Sigmoid colon (tissue), 4 donors: ENCODE results near the gene SGCD.

Source experiments
- POLR2A ChIP-seq, 2 donors: fragments of 450-650 bp; IDR thresholded peaks; one replicate each; pipeline ENCODE4 v1.6.1; 2016; ENCODE audit warnings: antibody characterized with exemption in 2 of 2, mild to moderate bottlenecking in 2 of 2, moderate library complexity in 2 of 2
- POLR2AphosphoS5 ChIP-seq, 4 donors: sonication (generic); formaldehyde crosslinking; IDR thresholded peaks; one replicate each; pipeline ENCODE4 v1.6.1; 2017; ENCODE audit warnings: antibody characterized with exemption in 4 of 4
- TF ChIP-seq, protein P1 (sequence below), 4 experiments: fragments of 450-650 bp in 3 of 4; fragments of 200-600 bp in 1 of 4; IDR thresholded peaks; one replicate each; pipeline ENCODE4 v1.5.1; 2016 to 2019; ENCODE audit warnings: antibody characterized with exemption in 4 of 4, mild to moderate bottlenecking in 3 of 4, moderate library complexity in 2 of 4

DNA sequence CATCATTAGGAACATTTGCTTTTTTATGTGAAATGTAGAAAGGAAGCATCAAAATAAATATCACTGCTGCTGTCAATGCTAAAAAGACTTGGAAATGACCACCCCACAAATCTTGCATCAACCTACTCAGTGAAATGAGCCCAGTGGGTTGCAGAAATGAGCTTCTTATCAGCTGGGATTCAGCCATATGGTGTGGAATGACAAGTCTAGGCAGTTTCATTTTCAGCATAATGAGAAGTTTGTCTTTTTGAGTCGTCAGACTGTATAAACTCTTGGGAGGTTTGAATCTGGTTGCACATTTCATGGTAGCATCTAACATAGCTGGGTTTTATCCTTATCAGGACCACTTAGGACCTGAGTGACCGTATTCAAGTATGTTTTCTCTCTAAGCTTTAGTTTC, 272.0 kb downstream of the SGCD start:
- TF ChIP-seq, protein P1, sequence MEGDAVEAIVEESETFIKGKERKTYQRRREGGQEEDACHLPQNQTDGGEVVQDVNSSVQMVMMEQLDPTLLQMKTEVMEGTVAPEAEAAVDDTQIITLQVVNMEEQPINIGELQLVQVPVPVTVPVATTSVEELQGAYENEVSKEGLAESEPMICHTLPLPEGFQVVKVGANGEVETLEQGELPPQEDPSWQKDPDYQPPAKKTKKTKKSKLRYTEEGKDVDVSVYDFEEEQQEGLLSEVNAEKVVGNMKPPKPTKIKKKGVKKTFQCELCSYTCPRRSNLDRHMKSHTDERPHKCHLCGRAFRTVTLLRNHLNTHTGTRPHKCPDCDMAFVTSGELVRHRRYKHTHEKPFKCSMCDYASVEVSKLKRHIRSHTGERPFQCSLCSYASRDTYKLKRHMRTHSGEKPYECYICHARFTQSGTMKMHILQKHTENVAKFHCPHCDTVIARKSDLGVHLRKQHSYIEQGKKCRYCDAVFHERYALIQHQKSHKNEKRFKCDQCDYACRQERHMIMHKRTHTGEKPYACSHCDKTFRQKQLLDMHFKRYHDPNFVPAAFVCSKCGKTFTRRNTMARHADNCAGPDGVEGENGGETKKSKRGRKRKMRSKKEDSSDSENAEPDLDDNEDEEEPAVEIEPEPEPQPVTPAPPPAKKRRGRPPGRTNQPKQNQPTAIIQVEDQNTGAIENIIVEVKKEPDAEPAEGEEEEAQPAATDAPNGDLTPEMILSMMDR (IDR thresholded peaks at IDR 0.05), result no peak
- no peak for TF ChIP-seq POLR2AphosphoS5 (IDR thresholded peaks at IDR 0.05)
- TF ChIP-seq POLR2A (IDR thresholded peaks at IDR 0.05), result no peak
